SK-N-SH treated with all-trans-retinoic acid at 6 μM for 48 hours (cell line): Measurements from ENCODE around the gene FAM20C.

Source experiments
- ATAC-seq: fragments of 200-7000 bp; cut with Tn5 transposase; 3 replicates; pipeline ENCODE4 v1.9.1; 2020; ENCODE audit warnings: mild to moderate bottlenecking, moderate library complexity
- BACH2 ChIP-seq: fragments of 250-450 bp; sonication (Bioruptor Pico); IDR thresholded peaks from 2 replicates; pipeline ENCODE4 v1.9.0; 2021; ENCODE audit warnings: mild to moderate bottlenecking, borderline replicate concordance
- CSDC2 ChIP-seq: fragments of 250-450 bp; sonication (Bioruptor Pico); IDR thresholded peaks from 2 replicates; pipeline ENCODE4 v1.5.0; 2020; ENCODE audit warnings: mild to moderate bottlenecking, moderate library complexity
- OSR1 ChIP-seq: fragments of 250-450 bp; sonication (Bioruptor Pico); IDR thresholded peaks from 2 replicates; pipeline ENCODE4 v1.8.0; 2022; ENCODE audit warnings: moderate library complexity, mild to moderate bottlenecking, inconsistent platforms
- PATZ1 ChIP-seq: fragments of 250-450 bp; sonication (Bioruptor Pico); IDR thresholded peaks from 2 replicates; pipeline ENCODE4 v1.8.0; 2020; ENCODE audit warnings: mild to moderate bottlenecking, moderate library complexity, borderline replicate concordance
- POU6F1 ChIP-seq: fragments of 250-450 bp; sonication (Bioruptor Pico); IDR thresholded peaks from 2 replicates; pipeline ENCODE4 v1.8.0; 2021; ENCODE audit warnings: low read depth, mild to moderate bottlenecking, moderate library complexity, borderline replicate concordance
- PPARA ChIP-seq: fragments of 250-450 bp; sonication (Bioruptor Pico); IDR thresholded peaks from 2 replicates; pipeline ENCODE4 v1.5.0; 2020; ENCODE audit warnings: mild to moderate bottlenecking, borderline replicate concordance
- RARB ChIP-seq: fragments of 250-450 bp; sonication (Bioruptor Pico); IDR thresholded peaks from 2 replicates; pipeline ENCODE4 v1.8.0; 2021; ENCODE audit warnings: mild to moderate bottlenecking, moderate library complexity
- TCF4 ChIP-seq: fragments of 250-450 bp; sonication (Bioruptor Pico); IDR thresholded peaks from 2 replicates; pipeline ENCODE4 v1.8.0; 2021; ENCODE audit warnings: mild to moderate bottlenecking, moderate library complexity, borderline replicate concordance
- TOX ChIP-seq: fragments of 250-450 bp; sonication (Bioruptor Pico); IDR thresholded peaks from 2 replicates; pipeline ENCODE4 v1.8.0; 2021; ENCODE audit warnings: mild to moderate bottlenecking, moderate library complexity, borderline replicate concordance
- TSHZ2 ChIP-seq: fragments of 250-450 bp; sonication (Bioruptor Pico); IDR thresholded peaks from 2 replicates; pipeline ENCODE4 v1.5.0; 2020; ENCODE audit warnings: mild to moderate bottlenecking, moderate library complexity
- ZC3H10 ChIP-seq: fragments of 250-450 bp; sonication (Bioruptor Pico); IDR thresholded peaks from 2 replicates; pipeline ENCODE4 v1.5.1; 2021; ENCODE audit warnings: mild to moderate bottlenecking, moderate library complexity
- ZFP3 ChIP-seq: fragments of 250-450 bp; sonication (Bioruptor Pico); IDR thresholded peaks from 2 replicates; pipeline ENCODE4 v1.5.0; 2020; ENCODE audit warnings: mild to moderate bottlenecking, moderate library complexity
- ZNF565 ChIP-seq: fragments of 450-650 bp; formaldehyde crosslinking; conservative IDR thresholded peaks from 2 replicates; pipeline ENCODE4 v1.5.0; 2020; ENCODE audit warnings: low read depth, mild to moderate bottlenecking, moderate library complexity
- ZNF70 ChIP-seq: fragments of 450-650 bp; formaldehyde crosslinking; IDR thresholded peaks from 2 replicates; pipeline ENCODE4 v1.5.0; 2020; ENCODE audit warnings: mild to moderate bottlenecking, moderate library complexity
- TF ChIP-seq, protein P1 (sequence below): fragments of 250-450 bp; sonication (Bioruptor Pico); IDR thresholded peaks from 2 replicates; pipeline ENCODE4 v1.5.1; 2020; ENCODE audit warnings: low read depth, mild to moderate bottlenecking, moderate library complexity

Gene FAM20C

GRCh38 chr7:191981-192649, at the start of gene FAM20C:
Gene FAM20C (plus strand): TSS chr7:192571. CDS start chr7:193200, 629 bp downstream.
- peak; percentile 67 for ATAC-seq
- TF ChIP-seq TCF4, result no peak
- TF ChIP-seq ZFP3, result no peak
- no peak for TF ChIP-seq PATZ1 (CRISPR knock-in tag)
- TF ChIP-seq, protein P1, sequence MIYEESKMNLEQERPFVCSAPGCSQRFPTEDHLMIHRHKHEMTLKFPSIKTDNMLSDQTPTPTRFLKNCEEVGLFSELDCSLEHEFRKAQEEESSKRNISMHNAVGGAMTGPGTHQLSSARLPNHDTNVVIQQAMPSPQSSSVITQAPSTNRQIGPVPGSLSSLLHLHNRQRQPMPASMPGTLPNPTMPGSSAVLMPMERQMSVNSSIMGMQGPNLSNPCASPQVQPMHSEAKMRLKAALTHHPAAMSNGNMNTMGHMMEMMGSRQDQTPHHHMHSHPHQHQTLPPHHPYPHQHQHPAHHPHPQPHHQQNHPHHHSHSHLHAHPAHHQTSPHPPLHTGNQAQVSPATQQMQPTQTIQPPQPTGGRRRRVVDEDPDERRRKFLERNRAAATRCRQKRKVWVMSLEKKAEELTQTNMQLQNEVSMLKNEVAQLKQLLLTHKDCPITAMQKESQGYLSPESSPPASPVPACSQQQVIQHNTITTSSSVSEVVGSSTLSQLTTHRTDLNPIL (CRISPR knock-in tag), result no peak
- TF ChIP-seq OSR1 (CRISPR knock-in tag), result no peak
- TF ChIP-seq TSHZ2 (CRISPR knock-in tag), result no peak
- TF ChIP-seq, all 23 proteins: peak for 0

DNA sequence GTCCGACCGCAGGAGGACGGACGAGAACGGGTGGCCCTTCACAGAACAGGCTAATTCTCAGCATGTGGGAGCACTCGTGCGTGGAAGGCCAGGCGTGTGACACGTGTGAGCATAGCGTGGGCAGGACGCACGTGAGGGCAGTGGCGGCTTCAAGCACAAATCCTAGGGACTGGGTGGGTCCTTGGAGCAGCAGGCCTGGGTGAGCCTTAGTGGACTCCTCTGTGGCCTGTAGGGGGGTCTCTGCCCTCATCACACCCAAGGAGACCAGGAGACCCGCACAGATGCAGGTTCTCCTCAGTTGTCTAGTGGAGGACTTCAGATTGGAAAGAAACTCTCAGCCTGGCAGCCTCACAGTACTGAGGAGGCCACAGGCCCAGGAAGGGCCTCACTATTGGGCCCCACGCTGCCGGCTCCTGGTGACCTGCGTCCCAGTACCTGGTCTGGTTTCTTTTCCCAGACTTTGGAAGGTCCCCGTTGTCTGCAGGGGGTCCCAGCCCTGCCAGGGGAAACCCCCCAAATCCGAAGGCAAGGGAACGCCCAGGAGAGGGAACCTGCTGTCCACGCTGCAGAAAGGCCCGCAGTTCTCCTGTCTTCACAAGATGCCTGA, 49.1 kb upstream of the FAM20C start:
- ATAC-seq, result peak; percentile 23; the same call in 1 of the 3 replicates
- TF ChIP-seq TSHZ2 (CRISPR knock-in tag) (no peak), TOX (CRISPR knock-in tag) (no peak), ZC3H10 (CRISPR knock-in tag) (no peak), RARB (CRISPR knock-in tag) (no peak), ZNF565 (CRISPR knock-in tag) (no peak), CSDC2 (CRISPR knock-in tag) (no peak), TCF4 (no peak), ZFP3 (no peak), PPARA (CRISPR knock-in tag) (no peak), BACH2 (no peak)

GRCh38 chr7:143811-144453, 48.4 kb upstream of the FAM20C start:
- no peak for ATAC-seq
- TF ChIP-seq ZFP3 (no peak), ZNF70 (no peak), POU6F1 (no peak)
- TF ChIP-seq, protein P1 (CRISPR knock-in tag), result no peak
